Lung (tissue), 12 donors: Measurements from ENCODE around the gene ETV3. TPM values are rescaled to one million over a fixed set of nuclear protein-coding genes. Genes with fewer than 3 reads are reported as not detected.

Experiments
- ATAC-seq: fragments of 200-7000 bp; cut with Tn5 transposase; one replicate; pipeline ENCODE4 v1.9.1; 2020; ENCODE audit warnings: moderate number of reproducible peaks; ENCODE audit not compliant: insufficient read depth, low FRiP score
- DNase-seq, 3 donors: peaks; one replicate each; pipeline ENCODE4 v3.0.0-alpha.2; 2013 to 2017
- H3K27ac ChIP-seq, 2 donors: one replicate each; pipeline ENCODE4 v1.5.1; 2013; ENCODE audit warnings: mild to moderate bottlenecking in 2 of 2, moderate library complexity in 2 of 2, control low read depth in 1 of 2, inconsistent platforms in 1 of 2, low read depth in 1 of 2, low read length in 1 of 2
- H3K27me3 ChIP-seq, 3 donors: one replicate each; pipeline ENCODE4 v1.5.1; 2013; ENCODE audit warnings: low read length in 2 of 3; ENCODE audit not compliant: control insufficient read depth in 3 of 3, insufficient read depth in 3 of 3
- H3K36me3 ChIP-seq, 4 donors: one replicate each; pipeline ENCODE4 v1.5.1; 2013; ENCODE audit warnings: low read length in 4 of 4, mild to moderate bottlenecking in 1 of 4, moderate library complexity in 1 of 4; ENCODE audit not compliant: control insufficient read depth in 4 of 4, insufficient read depth in 4 of 4
- H3K4me1 ChIP-seq, 5 donors: one replicate each; pipeline ENCODE4 v1.5.1; 2013; ENCODE audit warnings: low read length in 5 of 5, mild to moderate bottlenecking in 2 of 5, moderate library complexity in 1 of 5; ENCODE audit not compliant: control insufficient read depth in 5 of 5, insufficient read depth in 5 of 5
- H3K4me3 ChIP-seq: one replicate; pipeline ENCODE4 v1.5.1; 2013; ENCODE audit warnings: mild to moderate bottlenecking, control low read depth, moderate library complexity
- H3K9ac ChIP-seq, 2 donors: one replicate each; pipeline ENCODE4 v1.5.1; 2013; ENCODE audit warnings: low read length in 2 of 2, control low read depth in 1 of 2; ENCODE audit not compliant: insufficient read depth in 1 of 2
- H3K9me3 ChIP-seq, 4 donors: one replicate each; pipeline ENCODE4 v1.5.1; 2013; ENCODE audit warnings: low read length in 3 of 4, mild to moderate bottlenecking in 1 of 4, moderate library complexity in 1 of 4; ENCODE audit not compliant: control insufficient read depth in 4 of 4, insufficient read depth in 3 of 4
- WGBS, 2 donors: extraction: QIAGEN DNeasy Blood & Tissue Kit; methylation state at CpG; one replicate each; pipeline ENCODE4 v1.1.7; 2013; 5-methylcytosine and 5-hydroxymethylcytosine counted together
- polyA plus RNA-seq, 2 donors: library from polyadenylated mRNA; stranded (reverse); fragments of 200-250 nt; gene quantifications; one replicate each; pipeline ENCODE4 v1.2.1, GENCODE V29; 2013
- total RNA-seq, 2 donors: library from RNA; depleted of rRNA in 1 of 2; stranded (reverse); fragments of >200 nt in 1 of 2; gene quantifications; one replicate each; pipeline ENCODE4 v1.2.1, GENCODE V29; 2014 to 2021
- TF ChIP-seq, protein P1 (sequence below): IDR thresholded peaks from 2 replicates; pipeline ENCODE4 v1.5.1; 2012; ENCODE audit warnings: mild to moderate bottlenecking; ENCODE audit errors: control extremely low read depth, extremely low read depth
- donor health status: control.
- donor health status: control.
- donor health status: Bipolar disorder and iron deficiency.
- donor health status: healthy.
- donor health status: DM: yes; HTN: yes; CAD: no.

ETV3 gene
- total and polyA plus RNA-seq, 4 donors, result 7.9 to 31.5 (median 19.3) TPM

DNA sequence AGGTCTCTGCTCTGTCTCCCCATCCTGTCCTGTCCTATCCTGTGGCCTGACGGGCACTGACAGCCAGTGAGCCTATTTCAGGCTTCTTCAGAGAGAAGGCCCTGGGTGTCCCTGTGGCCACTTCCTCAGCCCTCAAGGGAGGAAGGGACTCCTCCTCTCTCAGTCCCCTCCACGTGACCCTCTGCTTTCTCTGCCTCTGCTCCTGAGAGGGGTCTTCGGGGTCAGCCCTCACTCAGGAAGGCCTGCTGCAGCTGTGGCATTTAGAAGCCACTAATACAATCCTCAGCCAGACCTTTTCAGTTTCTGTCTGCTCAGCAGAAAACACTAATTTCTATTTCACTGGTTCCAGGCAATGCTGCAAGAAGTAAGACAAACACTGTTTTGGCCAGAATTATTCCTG is 43.6 kb upstream of the ETV3 start:
- peak in 1 of 3 donors; percentile 32 for DNase-seq
- H3K36me3 ChIP-seq, result no peaks in the 10 kb centered on the region
- H3K4me3 ChIP-seq, result no peak overlapping the region
- H3K9me3 ChIP-seq, result peaks cover 0 to 2% (median under 1%) of the 10 kb centered on the region in 4 donors
- TF ChIP-seq, protein P1, sequence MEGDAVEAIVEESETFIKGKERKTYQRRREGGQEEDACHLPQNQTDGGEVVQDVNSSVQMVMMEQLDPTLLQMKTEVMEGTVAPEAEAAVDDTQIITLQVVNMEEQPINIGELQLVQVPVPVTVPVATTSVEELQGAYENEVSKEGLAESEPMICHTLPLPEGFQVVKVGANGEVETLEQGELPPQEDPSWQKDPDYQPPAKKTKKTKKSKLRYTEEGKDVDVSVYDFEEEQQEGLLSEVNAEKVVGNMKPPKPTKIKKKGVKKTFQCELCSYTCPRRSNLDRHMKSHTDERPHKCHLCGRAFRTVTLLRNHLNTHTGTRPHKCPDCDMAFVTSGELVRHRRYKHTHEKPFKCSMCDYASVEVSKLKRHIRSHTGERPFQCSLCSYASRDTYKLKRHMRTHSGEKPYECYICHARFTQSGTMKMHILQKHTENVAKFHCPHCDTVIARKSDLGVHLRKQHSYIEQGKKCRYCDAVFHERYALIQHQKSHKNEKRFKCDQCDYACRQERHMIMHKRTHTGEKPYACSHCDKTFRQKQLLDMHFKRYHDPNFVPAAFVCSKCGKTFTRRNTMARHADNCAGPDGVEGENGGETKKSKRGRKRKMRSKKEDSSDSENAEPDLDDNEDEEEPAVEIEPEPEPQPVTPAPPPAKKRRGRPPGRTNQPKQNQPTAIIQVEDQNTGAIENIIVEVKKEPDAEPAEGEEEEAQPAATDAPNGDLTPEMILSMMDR, result no peak
- no peaks in the 10 kb centered on the region for H3K27me3 ChIP-seq
- H3K9ac ChIP-seq, result no peak overlapping the region
- no peak for ATAC-seq
- H3K4me1 ChIP-seq, result peaks cover 0 to 8% (median 0%) of the 10 kb centered on the region in 5 donors
- WGBS, 2 donors, result 68 to 71% methylated on average over 3 of the region's 3 CpGs
- no peak overlapping the region for H3K27ac ChIP-seq

DNA sequence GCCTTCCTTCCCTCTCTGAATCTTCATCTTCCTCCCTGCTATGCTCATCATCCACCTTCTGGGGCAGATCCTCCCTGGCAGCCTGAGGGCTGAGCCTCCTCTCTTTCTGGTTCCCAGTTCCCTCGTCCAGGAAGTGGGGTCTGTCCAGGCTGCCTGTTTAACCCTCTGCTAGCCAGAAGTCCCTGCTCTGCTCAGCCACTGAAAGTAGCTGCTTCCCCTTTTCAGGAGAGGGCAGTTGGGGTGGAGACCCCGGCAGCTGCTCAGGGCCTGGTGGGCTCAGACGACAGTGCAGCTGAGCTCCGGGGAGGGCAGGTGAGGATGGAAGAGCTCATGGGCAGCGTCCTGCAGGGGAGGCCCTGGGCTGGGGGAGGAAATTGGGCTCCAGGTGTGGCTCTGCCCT is 43.1 kb upstream of the ETV3 start:
- H3K27me3 ChIP-seq, result no peaks in the 10 kb centered on the region
- no peak overlapping the region for H3K9ac ChIP-seq
- WGBS, 2 donors, result 27 to 48% methylated on average over 5 of the region's 5 CpGs
- ATAC-seq (no peak), DNase-seq (no peak)
- H3K27ac ChIP-seq, result no peak overlapping the region
- peaks cover 0 to 2% (median under 1%) of the 10 kb centered on the region in 4 donors for H3K9me3 ChIP-seq
- no peaks in the 10 kb centered on the region for H3K36me3 ChIP-seq
- H3K4me3 ChIP-seq, result no peak overlapping the region
- H3K4me1 ChIP-seq, result peaks cover 0 to 8% (median 0%) of the 10 kb centered on the region in 5 donors
- TF ChIP-seq, protein P1, result no peak

DNA sequence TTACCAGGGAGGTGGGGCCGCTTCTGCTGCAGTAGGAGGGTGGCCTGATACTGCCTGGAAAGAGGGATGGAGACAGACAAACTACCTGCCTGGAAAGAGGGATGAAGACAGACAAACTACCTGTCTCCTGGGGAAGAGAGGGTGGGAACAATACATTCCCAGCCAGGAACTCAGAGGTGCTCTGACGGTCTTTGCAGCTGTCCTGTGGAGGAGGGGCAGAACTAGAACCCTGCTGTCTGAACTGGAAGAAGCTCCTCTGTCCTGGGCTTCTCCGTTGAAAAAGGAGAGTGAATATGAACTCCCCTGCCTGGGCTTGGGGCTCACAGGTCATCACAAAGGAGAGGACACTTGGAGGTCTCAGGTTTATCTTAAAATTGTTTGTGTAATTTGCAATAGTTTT is 40.3 kb upstream of the ETV3 start:
- H3K9ac ChIP-seq, result no peak overlapping the region
- no peak overlapping the region for H3K4me3 ChIP-seq
- H3K27ac ChIP-seq, result no peak overlapping the region
- no peaks in the 10 kb centered on the region for H3K36me3 ChIP-seq
- TF ChIP-seq, protein P1, result no peak
- H3K27me3 ChIP-seq, result no peaks in the 10 kb centered on the region
- no peaks in the 10 kb centered on the region for H3K9me3 ChIP-seq
- 69 to 85% methylated on average over 3 of the region's 3 CpGs for WGBS, 2 donors
- ATAC-seq (no peak), DNase-seq (no peak)
- H3K4me1 ChIP-seq, result peaks cover 0 to 8% (median 0%) of the 10 kb centered on the region in 5 donors
